WTC11 (cell line): Measurements from ENCODE around the gene GFM2. TPM values are rescaled to one million over a fixed set of nuclear protein-coding genes. Genes with fewer than 3 reads are reported as not detected.

Source experiments
- ATAC-seq: fragments of 200-7000 bp; cut with Tn5 transposase; 2 replicates; pipeline ENCODE4 v1.10.0; 2021; ENCODE audit warnings: mild to moderate bottlenecking, moderate library complexity
- Bru-seq: library from RNA; stranded (reverse); fragments of 400-500 nt; gene quantifications from one replicate; lab custom pipeline; 2021; lab: Mats Ljungman, UMichigan
- CTCF ChIA-PET: fragments of 300-600 bp; sonication (Branson Sonifier 250); formaldehyde crosslinking; loops from one replicate; lab custom pipeline; 2021; ENCODE audit warnings: antibody characterized with exemption; lab: Charles Lee
- POLR2A ChIA-PET: fragments of 350-600 bp; sonication (Branson Sonifier 250); formaldehyde crosslinking; loops from one replicate; lab custom pipeline; 2021; ENCODE audit warnings: antibody characterized with exemption; lab: Charles Lee
- DNase-seq: peaks from one replicate; pipeline ENCODE4 v3.0.0; 2021; ENCODE audit warnings: low spot score
- H3K27ac Mint-ChIP-seq: 2 replicates; pipeline ENCODE4 v1.8.0; 2021; ENCODE audit warnings: mixed read lengths
- H3K27me3 Mint-ChIP-seq: 2 replicates; pipeline ENCODE4 v1.8.0; 2021; ENCODE audit warnings: low read depth, mild to moderate bottlenecking, moderate library complexity, mixed read lengths
- H3K36me3 Mint-ChIP-seq: 2 replicates; pipeline ENCODE4 v1.8.0; 2021; ENCODE audit warnings: mixed read lengths
- H3K4me1 Mint-ChIP-seq: 2 replicates; pipeline ENCODE4 v1.8.0; 2022; ENCODE audit warnings: mixed read lengths
- H3K4me3 Mint-ChIP-seq: 2 replicates; pipeline ENCODE4 v1.8.0; 2021; ENCODE audit warnings: mild to moderate bottlenecking, moderate library complexity, mixed read lengths
- H3K9me3 Mint-ChIP-seq: 2 replicates; pipeline ENCODE4 v1.8.0; 2021; ENCODE audit warnings: mixed read lengths
- AR ChIP-seq: fragments of 250-450 bp; sonication (Bioruptor Pico); IDR thresholded peaks from 2 replicates; pipeline ENCODE4 v1.9.0; 2021; ENCODE audit warnings: mild to moderate bottlenecking
- ATF1 ChIP-seq: sonication (generic); formaldehyde crosslinking; IDR thresholded peaks from 2 replicates; pipeline ENCODE4 v1.8.1; 2023; ENCODE audit warnings: mild to moderate bottlenecking, moderate library complexity, missing genetic modification reagents
- ATF3 ChIP-seq: sonication (generic); formaldehyde crosslinking; conservative IDR thresholded peaks from 2 replicates; pipeline ENCODE4 v1.8.1; 2022; ENCODE audit warnings: mild to moderate bottlenecking, missing genetic modification reagents
- CREM ChIP-seq: sonication (generic); formaldehyde crosslinking; IDR thresholded peaks from 2 replicates; pipeline ENCODE4 v1.8.1; 2022; ENCODE audit warnings: mild to moderate bottlenecking, missing genetic modification reagents, moderate library complexity
- ETV6 ChIP-seq: sonication (generic); formaldehyde crosslinking; IDR thresholded peaks from 2 replicates; pipeline ENCODE4 v1.8.1; 2022; ENCODE audit warnings: mild to moderate bottlenecking, missing genetic modification reagents
- FOXK1 ChIP-seq: sonication (generic); formaldehyde crosslinking; IDR thresholded peaks from 2 replicates; pipeline ENCODE4 v1.8.0; 2022; ENCODE audit warnings: mild to moderate bottlenecking, moderate library complexity, missing genetic modification reagents
- GABPB1 ChIP-seq: sonication (generic); formaldehyde crosslinking; IDR thresholded peaks from 2 replicates; pipeline ENCODE4 v1.8.1; 2023; ENCODE audit warnings: mild to moderate bottlenecking, missing genetic modification reagents
- GTF2I ChIP-seq: fragments of 250-450 bp; sonication (Bioruptor Pico); conservative IDR thresholded peaks from 2 replicates; pipeline ENCODE4 v1.4.0; 2021; ENCODE audit warnings: mild to moderate bottlenecking
- HMGA2 ChIP-seq: fragments of 250-450 bp; sonication (Bioruptor Pico); IDR thresholded peaks from 2 replicates; pipeline ENCODE4 v1.4.0; 2021; ENCODE audit warnings: mild to moderate bottlenecking, moderate library complexity
- JUN ChIP-seq: sonication (generic); formaldehyde crosslinking; IDR thresholded peaks from 2 replicates; pipeline ENCODE4 v1.8.0; 2023; ENCODE audit warnings: mild to moderate bottlenecking, missing genetic modification reagents
- PRRX2 ChIP-seq: fragments of 250-450 bp; sonication (Bioruptor Pico); IDR thresholded peaks from 2 replicates; pipeline ENCODE4 v1.8.0; 2021; ENCODE audit warnings: mild to moderate bottlenecking
- SP1 ChIP-seq: sonication (generic); formaldehyde crosslinking; conservative IDR thresholded peaks from 2 replicates; pipeline ENCODE4 v1.8.1; 2022; ENCODE audit warnings: missing genetic modification reagents
- STAT6 ChIP-seq: sonication (generic); formaldehyde crosslinking; conservative IDR thresholded peaks from 2 replicates; pipeline ENCODE4 v1.8.1; 2023; ENCODE audit warnings: mild to moderate bottlenecking, low read depth, missing genetic modification reagents, moderate library complexity
- TCF7 ChIP-seq: sonication (generic); formaldehyde crosslinking; IDR thresholded peaks from 2 replicates; pipeline ENCODE4 v1.8.0; 2022; ENCODE audit warnings: mild to moderate bottlenecking, low read depth, missing genetic modification reagents, moderate library complexity
- TEAD1 ChIP-seq: sonication (generic); formaldehyde crosslinking; IDR thresholded peaks from 2 replicates; pipeline ENCODE4 v1.8.0; 2022; ENCODE audit warnings: mild to moderate bottlenecking, missing genetic modification reagents
- ZNF121 ChIP-seq: sonication (generic); formaldehyde crosslinking; IDR thresholded peaks from 2 replicates; pipeline ENCODE4 v1.8.0; 2023; ENCODE audit warnings: missing genetic modification reagents
- ZNF138 ChIP-seq: sonication (generic); formaldehyde crosslinking; conservative IDR thresholded peaks from 2 replicates; pipeline ENCODE4 v1.8.1; 2022; ENCODE audit warnings: mild to moderate bottlenecking, moderate library complexity, missing genetic modification reagents
- ZNF232 ChIP-seq: sonication (generic); formaldehyde crosslinking; IDR thresholded peaks from 2 replicates; pipeline ENCODE4 v1.8.0; 2022; ENCODE audit warnings: mild to moderate bottlenecking, missing genetic modification reagents
- ZNF281 ChIP-seq: sonication (generic); formaldehyde crosslinking; IDR thresholded peaks from 2 replicates; pipeline ENCODE4 v1.8.0; 2023; ENCODE audit warnings: mild to moderate bottlenecking, missing genetic modification reagents
- ZNF512 ChIP-seq: sonication (generic); formaldehyde crosslinking; IDR thresholded peaks from 2 replicates; pipeline ENCODE4 v1.8.1; 2022; ENCODE audit warnings: missing genetic modification reagents, borderline replicate concordance
- ZSCAN18 ChIP-seq: fragments of 250-450 bp; sonication (Bioruptor Pico); IDR thresholded peaks from 2 replicates; pipeline ENCODE4 v2.1.2; 2022; ENCODE audit warnings: mild to moderate bottlenecking, moderate library complexity
- long read RNA-seq, 3 experiments: library from RNA in 1 of 3; library from capped mRNA in 1 of 3; library from polyadenylated mRNA in 1 of 3; unstranded in 2 of 3; stranded (forward) in 1 of 3; transcript quantifications; one replicate each; pipeline ENCODE4 v2.0.0, GENCODE V29; 2021
- total RNA-seq: library from RNA; stranded (reverse); gene quantifications from 3 replicates; pipeline ENCODE4 v1.2.3, GENCODE V29; 2021

GFM2 gene
- total RNA-seq: 27.8 to 31.6 TPM (median 29.2 TPM) in 3 replicates
- percentile 82 among the genes with signal in this experiment for Bru-seq, nascent RNA
- long read RNA-seq, experiment 1, transcript GFM2-201 (21 exons, 3,249 nt): major isoform, 153 of 214 reads
- long read RNA-seq, experiment 1, partial matches to known transcripts: 16 of 214 reads
- long read RNA-seq, experiment 1, other reads (novel, unspliced or antisense): 40 of 214 reads
- long read RNA-seq, experiment 2, transcript GFM2-201 (21 exons, 3,249 nt): major isoform, 17 of 54 reads
- long read RNA-seq, experiment 2, partial matches to known transcripts: 17 of 54 reads
- long read RNA-seq, experiment 2, other reads (novel, unspliced or antisense): 19 of 54 reads
- long read RNA-seq, experiment 3, transcript GFM2-201 (21 exons, 3,249 nt): major isoform, 15 of 26 reads
- long read RNA-seq, experiment 3, partial matches to known transcripts: 3 of 26 reads
- long read RNA-seq, experiment 3, other reads (novel, unspliced or antisense): 4 of 26 reads

GRCh38 chr5:74766849-74767578, at the start of gene GFM2, which contains the start of gene NSA2:
GFM2 (minus strand) TSS chr5:74767117; CDS start chr5:74763742, 3,375 bp downstream.
NSA2 (plus strand) TSS chr5:74767249; CDS start chr5:74767361, 112 bp downstream.
- Mint-ChIP-seq H3K27ac (peak within 1 kb of the TSS; percentile 88), H3K36me3 (peaks cover 26% of the 10 kb centered on the region), H3K9me3 (no peaks in the 10 kb centered on the region), H3K4me1 (peaks cover 16% of the 10 kb centered on the region), H3K4me3 (peak within 1 kb of the TSS; percentile 100), H3K27me3 (no peaks in the 10 kb centered on the region)
- ChIA-PET POLR2A (interaction anchor here (0.5 to 1.5 kb wide), 2 partner anchors 100 to 1180 kb away, joined by 3 to 5 read pairs; no protein-coding TSS in a partner anchor), CTCF (interaction anchor here (0.5 to 1.5 kb wide), 5 partner anchors 9 to 152 kb away, joined by 3 to 4 read pairs (median 3); partner anchors contain the start of gene FAM169A)
- ATAC-seq (peak; percentile 94), DNase-seq (peak; percentile 93)
- peak; percentile 65 for TF ChIP-seq TEAD1
- TF ChIP-seq PRRX2 (CRISPR knock-in tag): peak; percentile 55; the same call in 1 of the 2 replicates
- TF ChIP-seq ZNF281 (CRISPR knock-in tag): no peak
- TF ChIP-seq AR (CRISPR knock-in tag): no peak
- TF ChIP-seq ZSCAN18 (CRISPR knock-in tag): no peak
- TF ChIP-seq TCF7 (CRISPR knock-in tag): no peak
- TF ChIP-seq ETV6: peak; percentile 77; the same call in 1 of the 2 replicates
- TF ChIP-seq STAT6 (CRISPR knock-in tag): no peak
- TF ChIP-seq FOXK1: peak; percentile 88
- no peak for TF ChIP-seq ATF1 (CRISPR knock-in tag)
- no peak for TF ChIP-seq GTF2I (CRISPR knock-in tag)
- peak; percentile 66 for TF ChIP-seq ZNF232 (CRISPR knock-in tag)
- TF ChIP-seq SP1 (CRISPR knock-in tag): peak; percentile 95
- no peak for TF ChIP-seq HMGA2 (CRISPR knock-in tag)
- peak; percentile 75; the same call in 1 of the 2 replicates for TF ChIP-seq CREM (CRISPR knock-in tag)
- no peak for TF ChIP-seq ZNF512 (CRISPR knock-in tag)
- peak; percentile 94 for TF ChIP-seq GABPB1 (CRISPR knock-in tag)
- no peak for TF ChIP-seq ZNF121
- TF ChIP-seq ATF3 (CRISPR knock-in tag): no peak
- no peak for TF ChIP-seq JUN (CRISPR knock-in tag)
- TF ChIP-seq ZNF138 (CRISPR knock-in tag): no peak
